GM19463 (cell line): Measurements from ENCODE around the gene FYB1.

Source experiments
- ATAC-seq: cut with Tn5 transposase; IDR thresholded peaks from one replicate; pipeline ENCODE4 v1.9.1; 2021; ENCODE audit warnings: mild to moderate bottlenecking, moderate library complexity; ENCODE audit not compliant: unreplicated experiment

FYB1 gene

DNA sequence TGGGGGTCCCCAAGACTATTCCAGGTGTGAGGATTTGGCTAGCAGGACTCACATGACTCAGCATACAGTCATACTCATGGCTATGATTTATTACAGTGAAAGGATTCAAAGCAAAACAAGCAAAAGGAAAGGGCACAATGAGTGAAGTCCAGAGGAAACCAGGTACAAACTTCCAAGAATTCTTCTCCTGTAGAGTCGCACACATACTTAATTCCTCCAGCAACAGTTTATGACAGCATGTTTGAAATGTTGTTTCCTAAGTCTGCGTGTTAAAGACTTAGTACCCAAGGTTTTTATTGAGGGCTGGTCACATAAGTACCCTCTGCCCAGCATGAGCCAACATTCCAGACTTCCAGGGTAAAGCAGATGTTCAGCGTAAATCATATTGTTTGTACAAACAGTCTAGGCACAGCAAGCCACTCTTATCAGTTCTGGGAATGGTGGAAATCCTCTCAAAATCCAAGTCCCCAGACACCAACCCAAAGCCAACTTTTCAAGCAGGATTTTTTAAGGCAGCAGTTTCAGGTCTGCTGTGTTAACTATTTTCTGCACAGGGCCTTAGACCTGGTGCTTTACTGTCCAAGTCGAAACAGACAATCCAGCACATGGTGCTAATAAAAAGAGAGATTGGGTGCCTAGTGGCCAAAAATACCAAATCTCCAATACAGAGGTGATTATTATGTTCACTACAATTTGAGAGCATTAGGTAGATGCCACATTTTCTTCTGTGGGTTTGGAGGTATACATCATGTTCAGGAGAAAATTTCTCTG, 126.6 kb downstream of the FYB1 start:
- no peak for ATAC-seq

GRCh38 chr5:39091940-39092580, 127.3 kb downstream of the FYB1 start:
- ATAC-seq = no peak

DNA sequence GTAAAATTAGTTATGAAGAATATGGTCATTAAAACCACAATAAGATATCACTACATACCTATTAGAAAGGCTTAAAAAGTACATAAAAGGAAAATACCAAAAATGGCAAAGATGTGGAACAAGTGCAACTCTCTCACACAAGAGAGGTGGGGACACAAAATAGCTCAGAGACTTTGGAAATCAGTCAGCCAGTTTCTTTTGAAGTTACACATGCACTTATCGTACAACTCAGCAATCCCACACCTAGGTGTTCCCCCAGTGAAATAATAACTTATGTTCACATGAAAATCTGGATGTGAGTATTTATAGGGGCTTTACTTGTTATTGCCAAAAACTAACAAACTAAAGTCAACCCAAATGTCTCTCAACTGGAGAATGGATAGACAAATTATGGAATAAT, 135.4 kb downstream of the FYB1 start:
- ATAC-seq = no peak

DNA sequence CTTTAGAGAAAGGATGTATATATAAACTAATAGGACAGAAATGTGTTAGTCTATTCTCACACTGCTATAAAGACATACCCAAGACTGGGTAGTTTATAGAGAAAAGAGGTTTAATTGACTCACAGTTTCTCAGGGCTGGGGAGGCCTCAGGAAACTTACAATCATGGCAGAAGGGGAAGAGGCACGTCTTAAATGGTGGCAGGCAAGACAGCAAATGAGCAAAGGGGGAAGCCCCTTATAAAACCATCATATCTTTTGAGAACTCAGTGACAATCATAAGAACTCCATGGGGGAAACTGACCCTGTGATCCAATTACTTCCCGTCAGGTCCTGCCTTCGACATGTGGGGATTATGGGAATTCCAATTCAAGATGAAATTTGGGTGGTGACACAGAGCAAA, 136.4 kb downstream of the FYB1 start:
- no peak for ATAC-seq

DNA sequence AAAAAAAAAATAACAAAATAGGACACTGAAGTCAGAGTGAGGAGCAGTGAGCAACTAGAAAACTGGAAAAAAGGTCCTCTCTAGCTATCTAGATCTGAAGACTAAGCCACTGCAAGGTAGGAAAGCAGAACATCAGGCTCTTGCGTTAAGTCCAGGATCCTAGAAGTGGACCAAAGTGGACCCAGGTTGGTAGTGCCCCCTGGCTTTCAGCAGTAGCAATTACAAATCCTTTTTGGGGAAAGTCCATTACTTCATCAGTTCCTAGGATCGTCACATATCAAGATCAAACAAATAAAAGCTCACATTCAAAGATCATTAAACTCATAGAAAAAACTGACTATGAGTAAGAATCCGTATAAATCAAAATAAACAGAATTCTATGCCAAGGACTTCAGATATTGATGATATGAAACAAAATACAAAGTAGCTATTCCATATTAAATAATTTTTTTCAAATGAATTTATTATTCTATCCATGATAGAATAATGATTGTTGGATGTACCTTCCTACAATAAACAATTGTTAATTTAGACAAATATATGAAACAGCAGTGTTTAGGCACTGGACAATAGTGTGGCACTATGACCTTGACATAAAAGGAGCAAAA, 138.7 kb downstream of the FYB1 start:
- no peak for ATAC-seq

- no peak for ATAC-seq
Observed at GRCh38 chr5:39080168-39080567, 139.2 kb downstream of the FYB1 start.

GRCh38 chr5:39079147-39079546, 140.2 kb downstream of the FYB1 start:
- ATAC-seq = no peak

DNA sequence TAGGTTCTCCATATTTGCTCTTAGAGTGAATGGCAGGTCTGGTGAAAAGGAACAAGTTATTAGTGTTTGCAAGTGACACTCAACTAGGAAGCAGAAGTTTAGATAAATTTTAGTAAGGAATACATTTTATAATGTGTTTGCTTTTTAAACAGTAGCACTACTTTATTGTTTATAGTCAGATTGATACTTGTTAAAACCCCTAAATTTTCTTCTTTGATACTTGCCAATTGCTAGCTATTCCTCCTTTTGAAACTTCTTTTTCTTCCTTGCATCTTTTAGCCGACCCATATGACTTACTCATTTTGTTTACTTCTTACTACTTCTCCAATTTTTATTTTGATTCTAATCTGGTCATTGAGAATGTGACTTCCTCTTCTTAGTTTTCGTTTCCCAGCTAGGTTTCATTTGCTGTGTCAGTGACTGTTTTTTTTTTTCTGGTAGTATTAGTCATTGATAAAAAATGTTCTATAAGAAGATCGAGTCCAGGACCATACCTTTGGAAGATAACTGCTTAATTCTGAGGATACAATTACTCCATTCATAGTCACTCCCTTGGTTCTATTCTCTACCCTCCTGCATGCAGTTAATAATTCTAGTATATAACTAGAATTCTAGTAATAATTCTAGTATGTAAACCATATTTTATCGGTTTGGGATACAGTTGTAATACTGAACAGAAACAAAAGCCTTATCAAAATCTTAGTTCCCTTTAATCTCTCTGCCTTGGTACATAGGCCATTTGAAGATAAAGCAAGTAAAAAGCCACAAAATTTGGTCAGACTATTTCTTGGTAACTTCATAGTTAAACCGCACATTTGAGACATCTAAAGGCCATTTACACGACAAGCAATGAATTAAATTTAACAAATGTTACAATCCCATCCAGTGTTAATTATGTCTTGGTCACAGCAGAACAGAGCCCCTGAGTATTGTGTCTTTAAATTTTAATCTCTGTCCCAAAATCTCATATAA, 142.3 kb downstream of the FYB1 start:
- no peak for ATAC-seq

GRCh38 chr5:39076101-39076756, 143.1 kb downstream of the FYB1 start:
- ATAC-seq = no peak

GRCh38 chr5:39074017-39074814, 145.1 kb downstream of the FYB1 start, which contains the start of gene RICTOR:
Gene RICTOR (minus strand): TSS chr5:39074399. CDS start chr5:39074377, 22 bp downstream.
- ATAC-seq = peak; percentile 78

GRCh38 chr5:39073767-39074016, 145.7 kb downstream of the FYB1 start:
- ATAC-seq = peak; percentile 17

GRCh38 chr5:39072925-39073766, 146.2 kb downstream of the FYB1 start:
- ATAC-seq = peak; percentile 23

- ATAC-seq = no peak
Observed at GRCh38 chr5:39068099-39068498, 151.3 kb downstream of the FYB1 start.

DNA sequence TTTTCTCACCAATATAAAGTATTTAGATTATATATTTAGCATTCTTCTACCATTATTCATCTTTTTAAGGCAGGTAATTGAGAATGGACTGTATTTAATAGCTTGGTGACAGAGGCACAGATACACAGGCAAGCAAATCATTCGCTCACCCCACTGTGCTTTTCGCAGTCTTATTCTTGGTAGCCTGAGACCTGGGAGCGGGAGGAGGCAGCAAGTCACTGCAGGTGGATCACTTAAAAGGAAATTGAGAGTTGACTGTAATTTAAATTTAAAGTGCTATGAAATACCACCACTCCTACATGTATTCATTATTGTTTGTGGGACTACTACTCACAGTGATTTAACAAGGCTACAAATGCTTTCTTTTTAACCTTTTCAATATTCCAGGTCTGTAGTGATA, 154.9 kb downstream of the FYB1 start:
- no peak for ATAC-seq

DNA sequence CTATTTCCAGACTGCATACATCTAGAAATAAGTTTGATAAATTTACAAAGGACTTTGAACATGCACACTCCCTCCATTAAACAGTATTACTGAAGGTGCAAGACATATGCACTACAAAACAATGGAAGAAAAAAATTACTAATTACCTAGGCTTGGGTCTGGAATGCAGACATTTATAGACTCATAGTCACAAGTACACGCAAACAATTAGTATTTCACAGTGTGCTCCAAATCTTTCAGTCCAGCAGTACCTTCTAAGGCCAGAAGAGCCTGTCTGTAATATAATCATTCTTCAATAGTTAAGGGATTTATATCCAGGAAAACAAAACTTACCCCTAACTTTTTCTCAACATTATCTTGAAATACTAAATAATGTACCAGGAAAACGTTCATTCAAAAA, 156.3 kb downstream of the FYB1 start:
- ATAC-seq = no peak

- no peak for ATAC-seq
Observed at GRCh38 chr5:39062530-39062929, 156.8 kb downstream of the FYB1 start.

GRCh38 chr5:39062104-39062503, 157.3 kb downstream of the FYB1 start:
- no peak for ATAC-seq

DNA sequence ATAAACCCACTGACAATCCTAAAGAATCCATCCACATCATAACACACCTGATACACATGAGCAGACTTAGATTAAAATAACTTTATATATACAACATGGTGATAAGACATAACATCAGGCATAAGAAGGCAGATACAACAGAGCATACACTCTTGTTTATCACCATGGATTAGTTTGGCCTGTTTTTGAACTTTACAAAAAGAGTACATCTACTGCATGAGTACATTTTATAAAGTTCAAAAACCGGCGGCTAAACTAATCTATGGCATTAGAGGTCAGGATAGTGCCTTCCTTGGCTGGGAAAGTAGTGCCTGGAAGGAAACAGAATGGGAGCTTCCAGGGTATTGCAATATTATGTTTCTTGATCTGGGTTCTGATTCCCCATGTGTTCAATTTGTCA, 160.3 kb downstream of the FYB1 start:
- ATAC-seq = no peak
